SK-N-SH treated with all-trans-retinoic acid at 6 μM for 48 hours (cell line): ENCODE data around the gene SELENOF.
"Not testable (repeated sequence)": the region's sequence is repeated elsewhere in the genome, so short reads cannot be mapped to it uniquely, and the experiment has no call there.

ENCODE experiments used
- ATAC-seq: fragments of 200-7000 bp; cut with Tn5 transposase; 3 replicates; pipeline ENCODE4 v1.9.1; 2020; ENCODE audit warnings: mild to moderate bottlenecking, moderate library complexity
- ARNTL ChIP-seq: fragments of 450-650 bp; formaldehyde crosslinking; IDR thresholded peaks from 2 replicates; pipeline ENCODE4 v1.5.0; 2020; ENCODE audit warnings: low read depth, mild to moderate bottlenecking, moderate library complexity, borderline replicate concordance
- BACH2 ChIP-seq: fragments of 250-450 bp; sonication (Bioruptor Pico); IDR thresholded peaks from 2 replicates; pipeline ENCODE4 v1.9.0; 2021; ENCODE audit warnings: mild to moderate bottlenecking, borderline replicate concordance
- CSDC2 ChIP-seq: fragments of 250-450 bp; sonication (Bioruptor Pico); IDR thresholded peaks from 2 replicates; pipeline ENCODE4 v1.5.0; 2020; ENCODE audit warnings: mild to moderate bottlenecking, moderate library complexity
- ESRRG ChIP-seq: fragments of 250-450 bp; sonication (Bioruptor Pico); IDR thresholded peaks from 2 replicates; pipeline ENCODE4 v1.6.1; 2021; ENCODE audit warnings: mild to moderate bottlenecking
- ISL1 ChIP-seq: fragments of 250-450 bp; sonication (Bioruptor Pico); IDR thresholded peaks from 2 replicates; pipeline ENCODE4 v2.1.2; 2022; ENCODE audit warnings: mild to moderate bottlenecking, moderate library complexity
- OSR1 ChIP-seq: fragments of 250-450 bp; sonication (Bioruptor Pico); IDR thresholded peaks from 2 replicates; pipeline ENCODE4 v1.8.0; 2022; ENCODE audit warnings: moderate library complexity, mild to moderate bottlenecking, inconsistent platforms
- PATZ1 ChIP-seq: fragments of 250-450 bp; sonication (Bioruptor Pico); IDR thresholded peaks from 2 replicates; pipeline ENCODE4 v1.8.0; 2020; ENCODE audit warnings: mild to moderate bottlenecking, moderate library complexity, borderline replicate concordance
- POU6F1 ChIP-seq: fragments of 250-450 bp; sonication (Bioruptor Pico); IDR thresholded peaks from 2 replicates; pipeline ENCODE4 v1.8.0; 2021; ENCODE audit warnings: low read depth, mild to moderate bottlenecking, moderate library complexity, borderline replicate concordance
- PPARA ChIP-seq: fragments of 250-450 bp; sonication (Bioruptor Pico); IDR thresholded peaks from 2 replicates; pipeline ENCODE4 v1.5.0; 2020; ENCODE audit warnings: mild to moderate bottlenecking, borderline replicate concordance
- TOX ChIP-seq: fragments of 250-450 bp; sonication (Bioruptor Pico); IDR thresholded peaks from 2 replicates; pipeline ENCODE4 v1.8.0; 2021; ENCODE audit warnings: mild to moderate bottlenecking, moderate library complexity, borderline replicate concordance
- ZC3H10 ChIP-seq: fragments of 250-450 bp; sonication (Bioruptor Pico); IDR thresholded peaks from 2 replicates; pipeline ENCODE4 v1.5.1; 2021; ENCODE audit warnings: mild to moderate bottlenecking, moderate library complexity
- ZFP3 ChIP-seq: fragments of 250-450 bp; sonication (Bioruptor Pico); IDR thresholded peaks from 2 replicates; pipeline ENCODE4 v1.5.0; 2020; ENCODE audit warnings: mild to moderate bottlenecking, moderate library complexity
- ZFP30 ChIP-seq: fragments of 450-650 bp; formaldehyde crosslinking; IDR thresholded peaks from 2 replicates; pipeline ENCODE4 v1.5.0; 2022; ENCODE audit warnings: mild to moderate bottlenecking, moderate library complexity
- ZNF565 ChIP-seq: fragments of 450-650 bp; formaldehyde crosslinking; conservative IDR thresholded peaks from 2 replicates; pipeline ENCODE4 v1.5.0; 2020; ENCODE audit warnings: low read depth, mild to moderate bottlenecking, moderate library complexity
- ZNF70 ChIP-seq: fragments of 450-650 bp; formaldehyde crosslinking; IDR thresholded peaks from 2 replicates; pipeline ENCODE4 v1.5.0; 2020; ENCODE audit warnings: mild to moderate bottlenecking, moderate library complexity
- TF ChIP-seq, protein P1 (sequence below): fragments of 250-450 bp; sonication (Bioruptor Pico); IDR thresholded peaks from 2 replicates; pipeline ENCODE4 v1.5.1; 2021; ENCODE audit warnings: mild to moderate bottlenecking, moderate library complexity
- TF ChIP-seq, protein P2 (sequence below): fragments of 250-450 bp; sonication (Bioruptor Pico); IDR thresholded peaks from 2 replicates; pipeline ENCODE4 v1.5.0; 2020; ENCODE audit warnings: mild to moderate bottlenecking, moderate library complexity
- TF ChIP-seq, protein P3 (sequence below): fragments of 250-450 bp; sonication (Bioruptor Pico); IDR thresholded peaks from 2 replicates; pipeline ENCODE4 v1.5.1; 2020; ENCODE audit warnings: low read depth, mild to moderate bottlenecking, moderate library complexity

Gene SELENOF

GRCh38 chr1:86906419-86906818 is 7.5 kb downstream of the SELENOF start:
- ATAC-seq, result no peak
- TF ChIP-seq ZNF565 (CRISPR knock-in tag) (no peak), ZC3H10 (CRISPR knock-in tag) (no peak), TOX (CRISPR knock-in tag) (no peak), ARNTL (CRISPR knock-in tag) (no peak), ISL1 (CRISPR knock-in tag) (no peak), ZNF70 (CRISPR knock-in tag) (no peak), ESRRG (no peak), OSR1 (CRISPR knock-in tag) (no peak), PATZ1 (CRISPR knock-in tag) (no peak)
- TF ChIP-seq, protein P1, sequence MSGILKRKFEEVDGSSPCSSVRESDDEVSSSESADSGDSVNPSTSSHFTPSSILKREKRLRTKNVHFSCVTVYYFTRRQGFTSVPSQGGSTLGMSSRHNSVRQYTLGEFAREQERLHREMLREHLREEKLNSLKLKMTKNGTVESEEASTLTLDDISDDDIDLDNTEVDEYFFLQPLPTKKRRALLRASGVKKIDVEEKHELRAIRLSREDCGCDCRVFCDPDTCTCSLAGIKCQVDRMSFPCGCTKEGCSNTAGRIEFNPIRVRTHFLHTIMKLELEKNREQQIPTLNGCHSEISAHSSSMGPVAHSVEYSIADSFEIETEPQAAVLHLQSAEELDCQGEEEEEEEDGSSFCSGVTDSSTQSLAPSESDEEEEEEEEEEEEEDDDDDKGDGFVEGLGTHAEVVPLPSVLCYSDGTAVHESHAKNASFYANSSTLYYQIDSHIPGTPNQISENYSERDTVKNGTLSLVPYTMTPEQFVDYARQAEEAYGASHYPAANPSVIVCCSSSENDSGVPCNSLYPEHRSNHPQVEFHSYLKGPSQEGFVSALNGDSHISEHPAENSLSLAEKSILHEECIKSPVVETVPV (CRISPR knock-in tag), result no peak

DNA sequence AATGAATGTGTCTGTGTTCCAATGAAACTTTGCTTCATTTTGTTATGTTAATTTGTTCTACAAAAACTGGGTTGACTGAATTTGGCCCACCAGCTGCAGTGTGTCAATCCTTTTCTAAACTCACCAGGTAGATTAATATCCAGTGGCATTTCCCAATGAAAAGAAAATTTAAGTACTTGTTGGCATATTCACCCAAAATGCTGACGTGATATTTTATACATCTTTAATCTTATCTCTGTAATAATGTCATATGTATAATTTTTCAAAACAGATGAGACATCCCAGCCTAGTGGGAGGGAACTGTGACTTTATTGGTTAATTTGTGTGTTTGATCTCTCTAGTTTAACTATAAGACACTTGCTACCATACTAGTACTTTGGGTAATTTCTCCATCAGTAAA is 8.1 kb downstream of the SELENOF start:
- TF ChIP-seq POU6F1 (CRISPR knock-in tag) (no peak), ZFP3 (no peak)
- TF ChIP-seq, protein P2, sequence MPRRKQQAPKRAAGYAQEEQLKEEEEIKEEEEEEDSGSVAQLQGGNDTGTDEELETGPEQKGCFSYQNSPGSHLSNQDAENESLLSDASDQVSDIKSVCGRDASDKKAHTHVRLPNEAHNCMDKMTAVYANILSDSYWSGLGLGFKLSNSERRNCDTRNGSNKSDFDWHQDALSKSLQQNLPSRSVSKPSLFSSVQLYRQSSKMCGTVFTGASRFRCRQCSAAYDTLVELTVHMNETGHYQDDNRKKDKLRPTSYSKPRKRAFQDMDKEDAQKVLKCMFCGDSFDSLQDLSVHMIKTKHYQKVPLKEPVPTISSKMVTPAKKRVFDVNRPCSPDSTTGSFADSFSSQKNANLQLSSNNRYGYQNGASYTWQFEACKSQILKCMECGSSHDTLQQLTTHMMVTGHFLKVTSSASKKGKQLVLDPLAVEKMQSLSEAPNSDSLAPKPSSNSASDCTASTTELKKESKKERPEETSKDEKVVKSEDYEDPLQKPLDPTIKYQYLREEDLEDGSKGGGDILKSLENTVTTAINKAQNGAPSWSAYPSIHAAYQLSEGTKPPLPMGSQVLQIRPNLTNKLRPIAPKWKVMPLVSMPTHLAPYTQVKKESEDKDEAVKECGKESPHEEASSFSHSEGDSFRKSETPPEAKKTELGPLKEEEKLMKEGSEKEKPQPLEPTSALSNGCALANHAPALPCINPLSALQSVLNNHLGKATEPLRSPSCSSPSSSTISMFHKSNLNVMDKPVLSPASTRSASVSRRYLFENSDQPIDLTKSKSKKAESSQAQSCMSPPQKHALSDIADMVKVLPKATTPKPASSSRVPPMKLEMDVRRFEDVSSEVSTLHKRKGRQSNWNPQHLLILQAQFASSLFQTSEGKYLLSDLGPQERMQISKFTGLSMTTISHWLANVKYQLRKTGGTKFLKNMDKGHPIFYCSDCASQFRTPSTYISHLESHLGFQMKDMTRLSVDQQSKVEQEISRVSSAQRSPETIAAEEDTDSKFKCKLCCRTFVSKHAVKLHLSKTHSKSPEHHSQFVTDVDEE (CRISPR knock-in tag), result no peak

DNA sequence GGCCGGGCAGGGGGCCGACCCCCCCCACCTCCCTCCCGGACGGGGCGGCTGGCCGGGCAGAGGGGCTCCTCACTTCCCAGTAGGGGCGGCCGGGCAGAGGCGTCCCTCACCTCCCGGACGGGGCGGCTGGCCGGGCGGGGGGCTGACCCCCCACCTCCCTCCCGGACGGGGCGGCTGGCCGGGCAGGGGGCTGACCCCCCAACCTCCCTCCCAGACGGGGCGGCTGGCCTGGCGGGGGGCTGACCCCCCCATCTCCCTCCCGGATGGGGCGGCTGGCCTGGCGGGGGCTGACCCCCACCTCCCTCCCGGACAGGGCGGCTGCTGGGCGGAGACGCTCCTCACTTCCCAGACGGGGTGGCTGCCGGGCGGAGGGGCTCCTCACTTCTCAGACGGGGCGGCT is 14.5 kb downstream of the SELENOF start:
- ATAC-seq, result not testable (repeated sequence)

More for the DNA sequence above, 8.1 kb downstream of the SELENOF start:
- ATAC-seq, result no peak

DNA sequence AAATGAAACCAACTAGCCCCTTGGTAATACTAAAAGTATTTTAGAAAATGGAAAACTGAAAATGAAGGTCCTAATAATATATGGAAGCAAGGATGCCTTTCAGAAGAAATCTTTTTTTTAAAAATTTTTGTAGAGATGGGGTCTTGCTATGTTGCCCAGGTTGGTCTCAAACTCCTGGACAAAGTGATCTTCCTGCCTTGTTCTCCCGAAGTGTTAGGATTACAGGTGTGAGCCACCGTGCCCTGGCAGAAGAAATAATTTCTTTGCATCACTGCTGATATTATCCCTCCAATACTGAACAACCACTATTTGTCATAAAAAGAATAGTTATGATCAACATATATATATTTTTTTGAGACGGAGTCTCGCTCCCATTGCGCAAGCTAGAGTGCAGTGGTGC is 25.6 kb downstream of the SELENOF start:
- ATAC-seq, result no peak

More for the DNA sequence above, 25.6 kb downstream of the SELENOF start:
- TF ChIP-seq ZNF565 (CRISPR knock-in tag) (no peak), PPARA (CRISPR knock-in tag) (no peak), ESRRG (no peak), ZFP30 (CRISPR knock-in tag) (no peak), TOX (CRISPR knock-in tag) (no peak), CSDC2 (CRISPR knock-in tag) (no peak), POU6F1 (CRISPR knock-in tag) (no peak), ZC3H10 (CRISPR knock-in tag) (no peak), ISL1 (CRISPR knock-in tag) (no peak), BACH2 (no peak), OSR1 (CRISPR knock-in tag) (no peak)
- TF ChIP-seq, protein P3, sequence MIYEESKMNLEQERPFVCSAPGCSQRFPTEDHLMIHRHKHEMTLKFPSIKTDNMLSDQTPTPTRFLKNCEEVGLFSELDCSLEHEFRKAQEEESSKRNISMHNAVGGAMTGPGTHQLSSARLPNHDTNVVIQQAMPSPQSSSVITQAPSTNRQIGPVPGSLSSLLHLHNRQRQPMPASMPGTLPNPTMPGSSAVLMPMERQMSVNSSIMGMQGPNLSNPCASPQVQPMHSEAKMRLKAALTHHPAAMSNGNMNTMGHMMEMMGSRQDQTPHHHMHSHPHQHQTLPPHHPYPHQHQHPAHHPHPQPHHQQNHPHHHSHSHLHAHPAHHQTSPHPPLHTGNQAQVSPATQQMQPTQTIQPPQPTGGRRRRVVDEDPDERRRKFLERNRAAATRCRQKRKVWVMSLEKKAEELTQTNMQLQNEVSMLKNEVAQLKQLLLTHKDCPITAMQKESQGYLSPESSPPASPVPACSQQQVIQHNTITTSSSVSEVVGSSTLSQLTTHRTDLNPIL (CRISPR knock-in tag), result no peak
- TF ChIP-seq, all 23 proteins: peak for 0
